ENCODE results near the gene IQSEC2.

Gene IQSEC2

DNA sequence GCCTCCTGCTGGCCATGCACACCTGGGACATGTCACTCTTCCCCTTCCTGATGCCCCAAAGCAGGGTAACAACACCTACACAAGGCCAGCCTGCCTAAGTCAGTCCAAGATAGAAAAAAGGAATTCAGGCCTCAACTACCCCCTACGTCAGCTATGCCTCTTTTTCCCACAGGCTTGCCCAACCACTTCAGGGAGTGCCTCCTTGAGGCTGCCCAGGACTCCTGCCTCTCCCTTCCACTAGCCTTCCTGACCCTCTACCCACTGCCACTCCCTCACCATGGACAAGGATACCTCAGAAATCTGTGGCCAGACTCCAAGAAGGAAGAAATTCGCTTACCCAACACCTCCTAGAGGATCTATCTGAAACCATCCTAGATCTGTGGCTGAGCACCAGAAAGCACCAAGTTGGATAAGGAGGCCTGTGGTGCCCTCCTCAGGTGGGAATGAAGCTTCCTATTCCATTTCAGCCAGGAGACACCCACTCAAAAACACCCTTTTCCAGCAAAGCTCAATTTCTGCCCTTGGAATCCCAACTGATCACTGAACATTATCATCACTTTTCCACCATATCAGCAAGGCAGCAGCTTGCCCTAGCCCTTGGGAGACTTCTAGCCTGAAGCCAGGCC, 58.2 kb downstream of the IQSEC2 start:
- H3K36me3 Mint-ChIP-seq (ENCODE audit: insufficient read depth): peaks cover 19% of the 10 kb centered on the region
- H3K9me3 Mint-ChIP-seq: no peaks in the 10 kb centered on the region
- H3K27me3 Mint-ChIP-seq: no peaks in the 10 kb centered on the region
- no peak for DNase-seq (ENCODE audit: low spot score in 2 of 2)
- peak overlapping the region; percentile 97 for H3K4me3 Mint-ChIP-seq
- no peak for ATAC-seq (replicated peaks; ENCODE audit: extremely low read depth, poor library complexity, severe bottlenecking)
- H3K4me1 Mint-ChIP-seq: peaks cover 26% of the 10 kb centered on the region
- peak overlapping the region; percentile 98 for H3K27ac Mint-ChIP-seq (ENCODE audit: low read depth)
